HepG2 (cell line): ENCODE measurements around the gene NINL. TPM values are rescaled to one million over a fixed set of nuclear protein-coding genes. Genes with fewer than 3 reads are reported as not detected.

ENCODE experiments used
- IRX3 ChIP-seq: sonication (generic); formaldehyde crosslinking; IDR thresholded peaks from 2 replicates; pipeline ENCODE4 v1.8.1; 2023; ENCODE audit warnings: mild to moderate bottlenecking, low read depth, missing genetic modification reagents, borderline replicate concordance
- MATR3 ChIP-seq: sonication (generic); formaldehyde crosslinking; IDR thresholded peaks from 2 replicates; pipeline ENCODE4 v1.4.0; 2020; ENCODE audit warnings: missing genetic modification reagents
- MEIS1 ChIP-seq: sonication (generic); formaldehyde crosslinking; IDR thresholded peaks from 2 replicates; pipeline ENCODE4 v1.9.0; 2021; ENCODE audit warnings: mild to moderate bottlenecking, missing genetic modification reagents, moderate library complexity, borderline replicate concordance
- RFX1 ChIP-seq: fragments of 450-650 bp; IDR thresholded peaks from 2 replicates; pipeline ENCODE4 v1.6.1; 2017
- SAFB2 ChIP-seq: sonication (generic); formaldehyde crosslinking; IDR thresholded peaks from 2 replicates; pipeline ENCODE4 v1.5.1; 2020; ENCODE audit warnings: missing genetic modification reagents, low read depth, mild to moderate bottlenecking, borderline replicate concordance
- SNAPC2 ChIP-seq: sonication (generic); formaldehyde crosslinking; IDR thresholded peaks from 2 replicates; pipeline ENCODE4 v1.8.1; 2022; ENCODE audit warnings: mild to moderate bottlenecking, missing genetic modification reagents
- STAT5B ChIP-seq: sonication (generic); formaldehyde crosslinking; IDR thresholded peaks from 2 replicates; pipeline ENCODE4 v1.4.0; 2020; ENCODE audit warnings: missing genetic modification reagents
- STAT6 ChIP-seq: sonication (generic); formaldehyde crosslinking; IDR thresholded peaks from 2 replicates; pipeline ENCODE4 v1.4.0; 2020; ENCODE audit warnings: missing genetic modification reagents, mild to moderate bottlenecking, borderline replicate concordance
- TAF1 ChIP-seq: sonication (generic); formaldehyde crosslinking; IDR thresholded peaks from 2 replicates; pipeline ENCODE4 v1.4.0; 2020; ENCODE audit warnings: missing genetic modification reagents
- UBTF ChIP-seq: sonication (generic); formaldehyde crosslinking; IDR thresholded peaks from 2 replicates; pipeline ENCODE4 v1.4.0; 2020; ENCODE audit warnings: mild to moderate bottlenecking, missing genetic modification reagents
- ZNF737 ChIP-seq: sonication (generic); formaldehyde crosslinking; IDR thresholded peaks from 2 replicates; pipeline ENCODE4 v1.5.0; 2020; ENCODE audit warnings: missing genetic modification reagents, mild to moderate bottlenecking, borderline replicate concordance
- polyA plus RNA-seq, 8 experiments: library from polyadenylated mRNA; depleted of rRNA in 3 of 8; stranded (reverse) in 7 of 8; unstranded in 1 of 8; fragments of >200 nt; fragmentation: Illumina TruSeq in 4 of 8; extraction: Trizol in 4 of 8; gene quantifications; 2 replicates each; pipeline versions ENCODE4 v1.2.1 to v1.2.3, GENCODE V29; 2011 to 2016; ENCODE audit warnings: low read depth in 4 of 8, missing spikeins in 1 of 8, mixed read lengths in 1 of 8; ENCODE audit not compliant: insufficient read depth in 1 of 8
- total RNA-seq, 5 experiments: library from RNA; depleted of rRNA; stranded (reverse); fragments of >200 nt; fragmentation: Illumina TruSeq; extraction: Trizol; gene quantifications; 2 replicates each; pipeline ENCODE4 v1.2.3, GENCODE V29; 2016; ENCODE audit warnings: low read depth in 1 of 5
- TF ChIP-seq, protein P1 (sequence below): sonication (generic); formaldehyde crosslinking; IDR thresholded peaks from 2 replicates; pipeline ENCODE4 v1.4.0; 2020; ENCODE audit warnings: mild to moderate bottlenecking, low read depth, missing genetic modification reagents
- TF ChIP-seq, protein P2 (sequence below): sonication (generic); formaldehyde crosslinking; IDR thresholded peaks from 2 replicates; pipeline ENCODE4 v1.5.0; 2020; ENCODE audit warnings: missing genetic modification reagents

NINL gene
- total and polyA plus RNA-seq, 2 of the 13 experiments (the other 11 are each of a cell fraction or from before 2014, with no cell fraction given) = 32.3 to 34.3 TPM

GRCh38 chr20:25407311-25408169, 177.8 kb downstream of the NINL start, which contains the start of gene GINS1 (continued):
- TF ChIP-seq STAT6 (CRISPR knock-in tag) = peak; percentile 97; the same call in 1 of the 2 replicates
- no peak for TF ChIP-seq MATR3 (CRISPR knock-in tag)
- TF ChIP-seq, protein P1, sequence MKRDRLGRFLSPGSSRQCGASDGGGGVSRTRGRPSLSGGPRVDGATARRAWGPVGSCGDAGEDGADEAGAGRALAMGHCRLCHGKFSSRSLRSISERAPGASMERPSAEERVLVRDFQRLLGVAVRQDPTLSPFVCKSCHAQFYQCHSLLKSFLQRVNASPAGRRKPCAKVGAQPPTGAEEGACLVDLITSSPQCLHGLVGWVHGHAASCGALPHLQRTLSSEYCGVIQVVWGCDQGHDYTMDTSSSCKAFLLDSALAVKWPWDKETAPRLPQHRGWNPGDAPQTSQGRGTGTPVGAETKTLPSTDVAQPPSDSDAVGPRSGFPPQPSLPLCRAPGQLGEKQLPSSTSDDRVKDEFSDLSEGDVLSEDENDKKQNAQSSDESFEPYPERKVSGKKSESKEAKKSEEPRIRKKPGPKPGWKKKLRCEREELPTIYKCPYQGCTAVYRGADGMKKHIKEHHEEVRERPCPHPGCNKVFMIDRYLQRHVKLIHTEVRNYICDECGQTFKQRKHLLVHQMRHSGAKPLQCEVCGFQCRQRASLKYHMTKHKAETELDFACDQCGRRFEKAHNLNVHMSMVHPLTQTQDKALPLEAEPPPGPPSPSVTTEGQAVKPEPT (CRISPR knock-in tag) = peak; percentile 99
- TF ChIP-seq, protein P2, sequence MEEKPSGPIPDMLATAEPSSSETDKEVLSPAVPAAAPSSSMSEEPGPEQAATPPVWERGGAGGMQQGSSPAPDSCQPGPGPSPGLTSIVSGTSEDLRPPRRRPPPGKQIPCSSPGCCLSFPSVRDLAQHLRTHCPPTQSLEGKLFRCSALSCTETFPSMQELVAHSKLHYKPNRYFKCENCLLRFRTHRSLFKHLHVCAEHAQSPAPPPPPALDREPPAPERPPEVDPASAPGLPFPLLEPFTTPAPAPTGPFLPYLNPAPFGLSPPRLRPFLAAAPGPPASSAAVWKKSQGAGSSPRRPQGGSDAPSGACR (CRISPR knock-in tag) = peak; percentile 95; the same call in 1 of the 2 replicates
- TF ChIP-seq RFX1 = no peak
- TF ChIP-seq SAFB2 (CRISPR knock-in tag) = peak; percentile 99
- peak; percentile 97 for TF ChIP-seq TAF1 (CRISPR knock-in tag)
- peak; percentile 99 for TF ChIP-seq IRX3 (CRISPR knock-in tag)
- peak; percentile 88; the same call in 1 of the 2 replicates for TF ChIP-seq MEIS1 (CRISPR knock-in tag)
- peak; percentile 97 for TF ChIP-seq ZNF737 (CRISPR knock-in tag)
- TF ChIP-seq STAT5B = no peak; the same call in 1 of the 2 replicates
- TF ChIP-seq SNAPC2 (CRISPR knock-in tag) = peak; percentile 97
- TF ChIP-seq UBTF (CRISPR knock-in tag) = peak; percentile 96
